ENCODE data around the gene TRIAP1. TPM values are rescaled to one million over a fixed set of nuclear protein-coding genes. Genes with fewer than 3 reads are reported as not detected.

Gene TRIAP1
- polyA plus RNA-seq, 1 donor (not counting 4 experiments of a cell fraction or from before 2014, with no cell fraction given) = 71.1 TPM

DNA sequence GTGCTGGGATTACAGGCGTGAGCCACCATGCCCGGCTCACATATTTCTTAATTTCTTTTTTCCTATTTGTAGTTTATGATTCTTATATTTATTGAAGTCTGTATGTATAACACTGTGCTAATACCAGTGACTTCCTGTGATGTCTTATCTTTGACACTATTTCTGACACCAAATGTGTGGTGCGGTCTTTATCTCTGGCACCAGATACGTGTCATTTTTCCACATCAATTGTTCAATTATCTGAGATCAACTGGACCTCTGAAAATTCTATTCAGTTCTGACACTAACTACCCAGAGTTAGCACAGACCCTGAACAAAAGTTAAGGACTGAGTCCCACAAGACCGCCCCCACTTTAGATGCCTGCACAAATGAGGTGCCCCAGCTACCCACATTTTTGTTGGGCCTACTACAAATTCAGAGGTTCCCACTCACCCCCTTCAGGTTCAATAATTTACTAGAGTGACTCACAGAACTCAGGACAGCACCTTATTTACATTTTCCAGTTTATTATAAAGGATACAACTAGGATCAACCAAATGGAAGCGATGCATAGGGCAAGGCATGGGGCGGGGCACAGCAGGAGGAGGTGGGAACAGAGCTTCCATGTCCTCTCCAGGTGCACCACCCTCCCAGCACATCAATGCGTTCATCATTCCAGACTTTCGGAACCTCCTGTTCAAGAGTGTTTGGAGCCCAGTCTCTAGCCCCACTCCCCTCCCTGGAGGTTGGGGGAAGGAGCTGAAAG is 35.0 kb upstream of the TRIAP1 start:
- no peak for FAIRE-seq
- dilution Hi-C loops (cut with MboI; ENCODE audit: extremely low pct_ligation_motif_present, low sequenced_read_pairs) = no loop called here
- H3K9me3 ChIP-seq (ENCODE audit: control insufficient read depth, low read depth, low read length) = no peaks in the 10 kb centered on the region

GRCh38 chr12:120480211-120480610 is 34.0 kb upstream of the TRIAP1 start:
- H4K20me1 ChIP-seq (ENCODE audit: control insufficient read depth, extremely low read depth, insufficient read depth, low read length) = no peaks in the 10 kb centered on the region
- H3K9me3 ChIP-seq (ENCODE audit: control insufficient read depth, low read depth, low read length) = no peaks in the 10 kb centered on the region
- DNase-seq (ENCODE audit: low read depth, low spot score) = no peak
- H3K9me1 ChIP-seq (ENCODE audit: control insufficient read depth, extremely low read depth, insufficient read depth, low read length) = no peaks in the 10 kb centered on the region
- H3K4me1 ChIP-seq (ENCODE audit: control insufficient read depth, extremely low read depth, insufficient read depth, low read length) = peaks cover under 1% of the 10 kb centered on the region
- FAIRE-seq = no peak
- H3K27ac ChIP-seq (ENCODE audit: control insufficient read depth, insufficient read depth, low read length) = no peak overlapping the region
- no peaks in the 10 kb centered on the region for H3K27me3 ChIP-seq (ENCODE audit: control insufficient read depth, extremely low read depth, insufficient read depth, low read length)
- no peak overlapping the region for H3K4me3 ChIP-seq (ENCODE audit: control insufficient read depth in 2 of 3, extremely low read depth in 1 of 3, insufficient read depth in 2 of 3, low read depth in 1 of 3, low read length in 3 of 3)
- no peak overlapping the region for H3K9ac ChIP-seq (ENCODE audit: control insufficient read depth, extremely low read depth, insufficient read depth, low read length)
- dilution Hi-C loops (cut with MboI; ENCODE audit: extremely low pct_ligation_motif_present, low sequenced_read_pairs) = no loop called here
- no peak overlapping the region for H2AFZ ChIP-seq (ENCODE audit: control insufficient read depth, low read length)
- H3K36me3 ChIP-seq (ENCODE audit: control insufficient read depth in 2 of 2, extremely low read depth in 1 of 2, insufficient read depth in 2 of 2, low read length in 2 of 2) = no peaks in the 10 kb centered on the region
- H3K79me2 ChIP-seq (ENCODE audit: control insufficient read depth, insufficient read depth, low read length) = peaks cover 2% of the 10 kb centered on the region
- no peak overlapping the region for H3K4me2 ChIP-seq (ENCODE audit: control insufficient read depth, extremely low read depth, insufficient read depth, low read depth, low read length)
- TF ChIP-seq EZH2 (IDR thresholded peaks at IDR 0.05; ENCODE audit: low read length) = no peak
- TF ChIP-seq, protein P1, sequence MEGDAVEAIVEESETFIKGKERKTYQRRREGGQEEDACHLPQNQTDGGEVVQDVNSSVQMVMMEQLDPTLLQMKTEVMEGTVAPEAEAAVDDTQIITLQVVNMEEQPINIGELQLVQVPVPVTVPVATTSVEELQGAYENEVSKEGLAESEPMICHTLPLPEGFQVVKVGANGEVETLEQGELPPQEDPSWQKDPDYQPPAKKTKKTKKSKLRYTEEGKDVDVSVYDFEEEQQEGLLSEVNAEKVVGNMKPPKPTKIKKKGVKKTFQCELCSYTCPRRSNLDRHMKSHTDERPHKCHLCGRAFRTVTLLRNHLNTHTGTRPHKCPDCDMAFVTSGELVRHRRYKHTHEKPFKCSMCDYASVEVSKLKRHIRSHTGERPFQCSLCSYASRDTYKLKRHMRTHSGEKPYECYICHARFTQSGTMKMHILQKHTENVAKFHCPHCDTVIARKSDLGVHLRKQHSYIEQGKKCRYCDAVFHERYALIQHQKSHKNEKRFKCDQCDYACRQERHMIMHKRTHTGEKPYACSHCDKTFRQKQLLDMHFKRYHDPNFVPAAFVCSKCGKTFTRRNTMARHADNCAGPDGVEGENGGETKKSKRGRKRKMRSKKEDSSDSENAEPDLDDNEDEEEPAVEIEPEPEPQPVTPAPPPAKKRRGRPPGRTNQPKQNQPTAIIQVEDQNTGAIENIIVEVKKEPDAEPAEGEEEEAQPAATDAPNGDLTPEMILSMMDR (optimal IDR thresholded peaks at IDR 0.05 in 1 of 3, IDR thresholded peaks at IDR 0.05 in 1 of 3, conservative IDR thresholded peaks at IDR 0.05 in 1 of 3; ENCODE audit: extremely low read depth in 1 of 3, insufficient read depth in 2 of 3, low read length in 3 of 3) = no peak

More for the DNA sequence above, 35.0 kb upstream of the TRIAP1 start:
- no peaks in the 10 kb centered on the region for H3K36me3 ChIP-seq (ENCODE audit: control insufficient read depth in 2 of 2, extremely low read depth in 1 of 2, insufficient read depth in 2 of 2, low read length in 2 of 2)
- no peak overlapping the region for H2AFZ ChIP-seq (ENCODE audit: control insufficient read depth, low read length)
- H3K4me2 ChIP-seq (ENCODE audit: control insufficient read depth, extremely low read depth, insufficient read depth, low read depth, low read length) = no peak overlapping the region
- DNase-seq (ENCODE audit: low read depth, low spot score) = no peak
- H3K27ac ChIP-seq (ENCODE audit: control insufficient read depth, insufficient read depth, low read length) = no peak overlapping the region
- peaks cover 2% of the 10 kb centered on the region for H3K79me2 ChIP-seq (ENCODE audit: control insufficient read depth, insufficient read depth, low read length)
- H3K27me3 ChIP-seq (ENCODE audit: control insufficient read depth, extremely low read depth, insufficient read depth, low read length) = no peaks in the 10 kb centered on the region
- H3K4me1 ChIP-seq (ENCODE audit: control insufficient read depth, extremely low read depth, insufficient read depth, low read length) = no peaks in the 10 kb centered on the region
- H3K9ac ChIP-seq (ENCODE audit: control insufficient read depth, extremely low read depth, insufficient read depth, low read length) = no peak overlapping the region
- no peaks in the 10 kb centered on the region for H3K9me1 ChIP-seq (ENCODE audit: control insufficient read depth, extremely low read depth, insufficient read depth, low read length)
- no peaks in the 10 kb centered on the region for H4K20me1 ChIP-seq (ENCODE audit: control insufficient read depth, extremely low read depth, insufficient read depth, low read length)
- no peak overlapping the region for H3K4me3 ChIP-seq (ENCODE audit: control insufficient read depth in 2 of 3, extremely low read depth in 1 of 3, insufficient read depth in 2 of 3, low read depth in 1 of 3, low read length in 3 of 3)
- TF ChIP-seq, protein P1 (optimal IDR thresholded peaks at IDR 0.05 in 1 of 3, IDR thresholded peaks at IDR 0.05 in 1 of 3, conservative IDR thresholded peaks at IDR 0.05 in 1 of 3; ENCODE audit: extremely low read depth in 1 of 3, insufficient read depth in 2 of 3, low read length in 3 of 3) = no peak
- no peak for TF ChIP-seq EZH2 (IDR thresholded peaks at IDR 0.05; ENCODE audit: low read length)
